ENCODE data around the gene MPRIP.

DNA sequence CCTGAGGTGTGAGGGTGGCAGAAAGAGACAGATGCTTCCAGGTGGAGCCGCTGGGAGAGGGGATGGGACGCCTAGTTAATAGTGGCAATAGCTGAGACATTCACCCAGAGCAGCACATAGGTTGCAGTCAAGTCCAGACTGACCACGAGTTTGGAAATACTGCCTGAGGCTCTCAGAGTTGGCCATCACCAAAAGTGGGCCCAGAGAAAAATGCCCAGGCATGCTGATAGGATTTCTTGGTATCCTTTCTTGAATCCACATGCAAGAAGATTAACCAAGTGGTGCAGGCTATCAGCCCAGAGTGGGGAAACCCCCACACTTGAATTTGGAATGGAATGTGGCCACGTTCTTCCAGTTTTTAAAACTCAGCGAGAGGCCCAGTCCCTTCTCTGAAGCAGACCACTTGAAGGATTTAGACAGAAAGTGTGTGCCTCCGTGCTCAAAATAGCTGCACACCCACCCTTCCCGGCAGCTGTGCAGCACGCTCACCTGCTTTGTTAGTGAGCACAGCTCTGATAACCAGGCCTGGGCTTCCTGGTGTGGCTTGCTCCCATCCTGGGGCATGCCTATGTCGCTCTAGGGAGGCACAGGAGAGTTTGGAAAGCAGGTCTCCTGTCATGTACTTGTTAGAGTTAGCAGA is 128.2 kb downstream of the MPRIP start:
- TF ChIP-seq POLR2A (IDR thresholded peaks at IDR 0.05) (no peak), EP300 (IDR thresholded peaks at IDR 0.05) (no peak), POLR2AphosphoS5 (IDR thresholded peaks at IDR 0.05) (no peak)
- TF ChIP-seq, protein P1, sequence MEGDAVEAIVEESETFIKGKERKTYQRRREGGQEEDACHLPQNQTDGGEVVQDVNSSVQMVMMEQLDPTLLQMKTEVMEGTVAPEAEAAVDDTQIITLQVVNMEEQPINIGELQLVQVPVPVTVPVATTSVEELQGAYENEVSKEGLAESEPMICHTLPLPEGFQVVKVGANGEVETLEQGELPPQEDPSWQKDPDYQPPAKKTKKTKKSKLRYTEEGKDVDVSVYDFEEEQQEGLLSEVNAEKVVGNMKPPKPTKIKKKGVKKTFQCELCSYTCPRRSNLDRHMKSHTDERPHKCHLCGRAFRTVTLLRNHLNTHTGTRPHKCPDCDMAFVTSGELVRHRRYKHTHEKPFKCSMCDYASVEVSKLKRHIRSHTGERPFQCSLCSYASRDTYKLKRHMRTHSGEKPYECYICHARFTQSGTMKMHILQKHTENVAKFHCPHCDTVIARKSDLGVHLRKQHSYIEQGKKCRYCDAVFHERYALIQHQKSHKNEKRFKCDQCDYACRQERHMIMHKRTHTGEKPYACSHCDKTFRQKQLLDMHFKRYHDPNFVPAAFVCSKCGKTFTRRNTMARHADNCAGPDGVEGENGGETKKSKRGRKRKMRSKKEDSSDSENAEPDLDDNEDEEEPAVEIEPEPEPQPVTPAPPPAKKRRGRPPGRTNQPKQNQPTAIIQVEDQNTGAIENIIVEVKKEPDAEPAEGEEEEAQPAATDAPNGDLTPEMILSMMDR (IDR thresholded peaks at IDR 0.05), result no peak

Measured in sigmoid colon (tissue), 4 donors.